Measurements from ENCODE around the gene CEMIP2.
"Not testable (repeated sequence)": the region's sequence is repeated elsewhere in the genome, so short reads cannot be mapped to it uniquely, and the experiment has no call there.

CEMIP2 gene

GRCh38 chr9:71675105-71675856 lies 93.0 kb downstream of the CEMIP2 start:
- DNase-seq, result no peak

DNA sequence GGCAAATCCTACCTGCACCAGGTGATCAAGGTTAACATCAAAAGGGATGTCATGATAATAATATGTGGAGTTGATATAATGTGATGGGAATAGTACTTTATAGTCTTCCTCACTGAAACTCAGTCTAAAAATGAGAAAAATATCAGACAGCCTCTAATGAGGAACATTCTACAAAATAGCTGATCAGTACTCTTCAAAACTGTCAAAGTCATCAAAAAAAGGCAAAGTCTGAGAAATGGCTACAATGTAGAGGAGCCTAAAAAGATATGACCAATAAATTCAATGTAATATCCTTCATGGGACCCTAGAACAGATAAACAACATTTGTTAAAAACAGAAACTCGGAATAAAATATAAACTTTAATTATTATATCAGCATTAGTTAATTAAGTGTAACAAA lies 95.7 kb downstream of the CEMIP2 start:
- no peak for DNase-seq

DNA sequence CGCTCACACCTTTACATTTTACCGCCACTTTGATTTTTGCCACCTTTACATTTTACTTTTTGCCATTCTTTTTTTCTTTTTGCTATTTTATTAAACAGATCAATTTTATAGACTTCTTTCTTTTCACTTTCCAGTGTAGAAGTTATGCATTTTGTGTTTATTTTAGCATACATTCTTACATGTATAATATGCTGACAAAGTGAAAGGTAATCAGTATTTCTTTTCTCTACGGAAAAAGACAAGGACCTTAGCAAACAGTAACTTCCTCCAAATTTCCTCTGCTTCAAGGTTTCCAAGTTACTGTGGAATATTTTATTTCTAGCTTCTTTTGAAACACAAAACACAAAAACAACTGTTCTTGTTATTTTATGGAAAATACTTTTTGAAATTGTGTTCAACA lies 97.0 kb downstream of the CEMIP2 start:
- DNase-seq, result no peak

- DNase-seq, result no peak
Measured at GRCh38 chr9:71670121-71670520, 98.2 kb downstream of the CEMIP2 start.

DNA sequence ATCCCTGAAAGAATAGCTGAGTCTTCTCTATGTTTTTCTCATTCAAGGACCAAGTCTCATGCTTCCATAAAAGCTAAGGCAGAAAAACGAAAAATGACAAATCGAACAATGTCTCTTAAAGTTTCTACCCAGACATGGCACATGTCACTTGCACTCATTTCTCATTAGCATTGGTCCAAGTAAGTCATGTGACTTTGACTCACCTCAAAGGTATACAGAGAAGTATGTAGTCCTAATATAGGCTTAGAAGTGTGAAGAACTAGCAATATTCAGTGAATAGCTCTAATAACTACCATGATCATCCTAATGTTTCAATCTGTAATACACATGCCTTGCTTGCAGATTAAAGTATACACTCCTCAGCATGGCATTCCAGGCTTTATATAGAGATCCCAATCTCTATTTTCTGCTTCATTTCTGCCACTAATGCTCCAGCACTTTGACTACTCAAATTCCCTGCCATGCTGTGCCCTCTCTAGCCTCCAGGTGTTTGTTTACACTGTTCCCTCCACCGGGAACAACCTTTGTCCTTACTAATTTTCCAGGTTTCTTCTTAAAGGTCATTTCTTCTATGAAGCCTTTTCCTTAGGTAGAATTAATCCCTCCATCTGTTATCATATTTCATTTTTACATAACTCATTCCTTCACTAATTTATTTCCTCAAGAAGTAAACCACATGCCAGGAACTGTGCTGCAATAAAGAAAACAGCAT lies 98.9 kb downstream of the CEMIP2 start:
- DNase-seq, result no peak

- no peak for DNase-seq
Measured at GRCh38 chr9:71668717-71669116, 99.6 kb downstream of the CEMIP2 start.

- no peak for DNase-seq
Measured at GRCh38 chr9:71665247-71665646, 103.1 kb downstream of the CEMIP2 start.

DNA sequence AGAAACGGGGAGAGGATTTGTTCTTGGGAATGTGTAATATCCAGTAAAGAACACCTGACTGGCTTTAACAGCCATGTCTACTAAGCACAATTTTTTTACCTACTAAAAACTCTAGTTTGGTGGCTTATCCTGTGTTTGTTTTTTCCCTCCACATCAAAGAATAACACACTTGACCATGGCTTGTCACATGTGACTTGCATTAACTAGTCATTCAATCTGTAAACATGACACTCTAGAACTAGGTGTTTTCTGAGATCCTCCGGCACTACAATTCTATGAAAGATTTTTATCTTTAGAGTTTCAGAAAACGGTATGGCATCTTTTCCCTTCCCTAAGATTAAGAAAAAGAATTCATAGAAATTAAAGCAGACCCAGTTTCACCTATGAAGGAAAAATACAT lies 103.7 kb downstream of the CEMIP2 start:
- no peak for DNase-seq

DNA sequence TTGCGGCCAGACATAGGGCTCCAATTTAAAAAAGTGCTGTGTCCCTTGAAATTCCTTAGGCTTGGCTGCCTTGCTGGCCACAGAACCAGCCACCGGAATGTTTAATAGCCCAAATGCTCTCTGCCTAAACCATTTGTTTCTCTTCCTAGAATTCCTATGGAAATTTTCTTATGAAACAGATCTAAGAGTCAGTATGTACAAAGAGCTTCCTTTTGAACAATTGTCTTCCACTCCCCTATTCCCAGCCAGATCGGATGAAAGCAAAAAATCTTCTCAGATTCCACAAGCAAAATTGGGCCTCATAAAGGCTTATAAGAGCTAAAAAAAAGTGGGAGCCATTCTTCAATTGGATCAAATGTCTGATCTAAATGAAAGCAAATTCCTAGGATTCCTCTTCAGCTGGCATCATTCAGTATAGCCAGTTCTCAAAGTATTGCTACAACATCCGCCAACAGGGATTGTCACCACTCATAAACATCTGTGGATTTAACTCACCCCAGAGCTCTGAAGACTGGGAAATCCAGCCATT lies 104.3 kb downstream of the CEMIP2 start:
- DNase-seq, result no peak

GRCh38 chr9:71663216-71663615 lies 105.1 kb downstream of the CEMIP2 start:
- DNase-seq, result no peak

DNA sequence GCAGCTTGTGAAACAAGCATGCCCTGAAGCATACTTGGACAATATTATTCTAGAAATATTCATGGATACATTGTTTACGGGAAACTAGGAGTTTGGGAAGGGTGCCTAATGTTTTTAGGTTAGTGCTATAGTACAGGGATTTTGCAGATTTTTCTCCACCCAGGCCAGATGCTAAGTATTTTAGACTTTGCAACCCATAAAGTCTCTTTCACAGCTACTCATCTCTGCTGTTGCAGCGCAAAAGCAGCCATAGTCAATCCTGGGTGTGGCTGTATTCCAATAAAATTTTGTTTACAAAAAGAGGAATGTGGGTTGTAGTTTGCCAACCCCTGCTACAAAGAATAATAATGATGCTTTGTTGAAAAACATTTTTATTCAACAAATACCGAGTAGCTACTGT lies 106.2 kb downstream of the CEMIP2 start:
- no peak for DNase-seq

DNA sequence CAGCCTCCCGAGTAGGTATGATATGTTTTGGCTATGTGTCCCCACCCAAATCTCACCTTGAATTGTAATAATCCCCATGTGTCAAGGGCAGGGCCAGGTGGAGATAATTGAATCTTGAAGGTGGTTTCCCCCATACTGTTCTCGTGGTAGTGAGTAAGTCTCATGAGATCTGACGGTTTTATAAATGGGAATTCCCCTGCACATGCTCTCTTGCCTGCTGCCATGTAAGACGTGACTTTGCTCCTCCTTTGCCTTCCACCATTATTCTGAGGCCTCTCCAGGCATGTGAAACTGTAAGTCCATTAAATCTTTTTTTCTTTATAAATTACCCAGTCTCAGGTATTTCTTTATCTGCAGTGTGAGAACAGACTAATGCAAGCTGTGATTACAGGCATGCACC lies 111.0 kb downstream of the CEMIP2 start:
- not testable (repeated sequence) for DNase-seq

DNA sequence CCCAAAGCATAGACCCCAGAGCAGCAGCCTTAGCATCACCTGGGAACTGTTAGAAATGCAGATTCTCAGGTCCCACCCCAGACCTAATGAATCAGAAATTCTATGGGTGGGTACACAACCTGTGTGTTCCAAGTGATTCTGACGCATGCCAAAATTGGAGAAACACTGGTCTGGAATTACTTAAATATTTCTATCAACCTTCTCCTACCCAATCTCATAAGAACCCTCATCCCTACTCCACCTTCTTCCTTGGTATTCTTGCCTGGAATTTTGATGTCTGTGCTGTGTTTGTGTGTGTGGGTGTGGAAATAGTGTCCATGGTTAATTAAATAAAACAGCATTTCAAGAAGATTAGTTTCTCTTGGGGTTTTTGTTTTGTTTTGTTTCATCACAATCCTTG lies 111.8 kb downstream of the CEMIP2 start:
- DNase-seq, result no peak

DNA sequence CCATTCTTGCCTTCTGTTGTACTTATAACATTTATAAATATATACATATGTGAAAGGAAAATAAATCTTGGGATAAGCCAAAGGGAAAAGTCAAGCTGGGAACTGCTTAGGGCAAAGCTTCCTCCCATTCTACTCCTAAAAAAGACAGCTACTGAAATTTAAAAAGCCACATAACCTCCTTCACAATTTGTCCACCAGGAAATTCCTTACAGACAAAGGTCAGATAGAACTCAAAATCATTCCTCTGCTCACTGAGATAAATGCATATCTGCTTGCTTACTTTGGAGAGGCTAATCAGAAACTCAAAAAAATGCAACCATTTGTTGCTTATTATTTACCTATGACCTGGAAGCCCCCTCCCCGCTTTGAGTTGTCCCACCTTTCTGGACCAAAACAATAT lies 112.5 kb downstream of the CEMIP2 start:
- no peak for DNase-seq

DNA sequence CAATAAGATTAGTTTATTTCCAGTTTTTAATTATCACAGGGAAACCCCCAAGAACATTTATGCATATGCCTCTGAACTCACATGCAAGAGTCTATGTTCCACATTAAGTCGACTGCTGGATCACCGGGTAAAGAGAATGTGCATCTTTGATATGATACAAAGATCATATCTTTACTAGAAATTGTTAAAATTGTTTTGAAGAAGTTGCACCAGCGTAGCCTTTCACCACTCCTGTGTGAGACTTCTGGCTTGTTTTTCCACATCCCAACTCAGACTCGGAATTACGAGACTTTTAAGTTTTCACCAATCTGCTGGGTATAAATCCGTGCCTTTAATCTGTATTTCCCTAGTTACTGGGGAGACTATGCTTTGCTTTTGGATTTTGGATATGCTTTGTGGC lies 113.2 kb downstream of the CEMIP2 start:
- no peak for DNase-seq

DNA sequence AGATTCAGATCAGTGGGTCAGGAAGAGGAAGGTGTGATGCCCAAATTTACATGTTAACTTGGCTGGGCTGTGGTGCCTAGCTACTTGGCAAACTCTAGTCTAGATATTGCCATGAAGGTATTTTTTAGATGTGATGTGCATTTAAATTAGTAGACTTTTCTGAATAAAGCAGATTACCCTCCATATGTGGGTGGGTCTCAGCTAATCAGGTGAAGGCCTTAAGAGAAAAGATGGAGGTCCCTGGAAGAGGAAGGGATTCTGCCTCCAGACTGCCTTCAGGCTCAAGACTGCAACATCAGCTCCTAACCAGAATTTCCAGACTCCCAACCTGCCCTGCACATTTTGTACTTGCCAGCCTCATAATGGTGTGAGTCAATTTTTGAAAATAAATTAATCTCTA lies 115.8 kb downstream of the CEMIP2 start:
- no peak for DNase-seq

DNA sequence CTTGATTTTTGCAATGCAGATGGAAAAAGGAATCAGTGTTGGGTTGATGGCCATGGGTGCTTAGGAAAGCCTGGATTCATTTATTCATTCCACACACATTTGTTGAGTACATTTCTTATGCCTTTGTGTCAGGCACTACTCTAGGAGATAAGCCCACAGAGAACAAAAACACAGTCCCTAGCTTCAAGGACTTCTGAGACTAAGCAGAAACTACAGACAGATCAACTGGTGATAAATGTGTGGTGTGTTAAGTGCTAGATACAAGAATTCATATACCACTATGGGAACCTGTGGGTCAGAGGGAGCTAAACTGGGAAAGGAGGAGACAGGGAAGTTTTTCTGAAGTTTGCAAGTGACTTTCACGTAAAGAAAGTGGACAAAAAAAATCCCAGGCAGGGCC lies 119.9 kb downstream of the CEMIP2 start:
- DNase-seq, result no peak

DNA sequence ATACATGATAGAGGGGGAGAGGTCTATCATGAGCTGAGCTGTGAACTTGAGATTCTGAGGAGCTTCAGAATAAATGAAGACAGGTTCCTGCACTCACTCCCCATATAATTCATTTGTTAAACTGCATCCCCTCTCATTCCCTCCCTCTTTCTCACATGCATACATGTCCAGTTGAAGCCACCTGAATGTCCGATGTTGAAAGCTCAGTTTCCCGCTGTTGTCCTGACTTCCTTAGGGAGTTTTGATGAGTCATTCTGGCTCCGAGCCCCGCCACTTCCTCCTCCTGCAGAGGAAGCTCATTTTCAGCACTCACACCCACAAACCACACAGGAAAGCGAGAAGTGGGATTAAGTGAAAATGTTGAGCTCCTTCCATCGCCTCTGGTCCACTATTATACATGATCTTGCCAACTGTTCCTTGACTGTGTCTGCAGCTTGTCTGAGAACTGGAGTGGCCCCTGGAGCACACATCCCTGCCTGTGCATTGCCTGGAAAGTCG lies 121.2 kb downstream of the CEMIP2 start:
- DNase-seq, result no peak

GRCh38 chr9:71646131-71646530 lies 122.2 kb downstream of the CEMIP2 start:
- no peak for DNase-seq

- DNase-seq, result no peak
Measured at GRCh38 chr9:71644819-71645362, 123.4 kb downstream of the CEMIP2 start.

DNA sequence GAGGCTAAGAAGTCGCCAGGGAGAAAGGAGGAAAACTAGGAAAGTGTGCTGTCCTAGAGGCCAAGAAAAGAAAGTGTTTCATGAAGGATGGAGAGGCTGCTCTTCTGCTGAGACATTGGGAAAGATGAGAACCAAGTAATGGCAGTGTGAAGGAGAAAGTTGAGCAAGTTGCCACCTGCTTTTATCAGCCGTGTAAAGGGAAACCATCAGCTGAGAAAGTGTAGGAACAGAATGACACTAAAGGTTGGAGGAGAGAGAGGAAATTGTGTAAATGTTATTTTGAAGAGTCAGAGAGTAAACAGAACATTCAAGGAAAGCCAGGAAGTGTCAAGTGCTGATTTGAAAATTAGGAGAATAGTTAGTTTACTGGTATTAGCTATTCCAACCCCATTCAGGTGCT lies 125.0 kb downstream of the CEMIP2 start:
- no peak for DNase-seq

- no peak for DNase-seq
Measured at GRCh38 chr9:71642056-71642455, 126.3 kb downstream of the CEMIP2 start.

GRCh38 chr9:71638627-71639026 lies 129.7 kb downstream of the CEMIP2 start:
- DNase-seq, result no peak

- no peak for DNase-seq
Measured at GRCh38 chr9:71637926-71638325, 130.4 kb downstream of the CEMIP2 start.

Measured in activated CD8-positive, alpha-beta memory T cell treated with anti-CD3 and anti-CD28 coated beads, Interleukin-2, amount 50 U/mL, for 48 hours (primary cell).